ENCODE measurements around the gene ARHGAP20.
"Not testable (repeated sequence)": the region's sequence is repeated elsewhere in the genome, so short reads cannot be mapped to it uniquely, and the experiment has no call there.

Gene ARHGAP20

DNA sequence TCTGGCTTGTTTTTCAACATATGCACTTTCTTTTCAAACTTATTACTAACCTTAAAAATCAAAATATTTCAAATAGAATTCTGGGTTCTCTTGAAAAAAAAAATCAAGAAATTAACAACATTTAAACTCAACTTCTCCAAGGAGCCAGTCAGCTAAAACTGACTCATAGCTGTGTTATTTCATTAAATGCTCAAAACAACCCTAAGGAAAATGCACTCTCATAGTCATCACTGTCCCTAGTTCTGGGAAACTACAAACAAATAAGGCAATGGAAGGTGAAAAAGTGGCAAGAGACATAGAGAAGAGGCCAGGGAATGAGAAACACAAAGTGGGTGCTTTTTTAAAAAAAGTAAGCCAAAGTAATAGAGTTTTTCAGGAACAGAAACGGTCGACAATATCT, 4.1 kb upstream of the ARHGAP20 start:
- DNase-seq (ENCODE audit: extremely low spot score, insufficient read length, low read depth) (no peak), FAIRE-seq (no peak)

DNA sequence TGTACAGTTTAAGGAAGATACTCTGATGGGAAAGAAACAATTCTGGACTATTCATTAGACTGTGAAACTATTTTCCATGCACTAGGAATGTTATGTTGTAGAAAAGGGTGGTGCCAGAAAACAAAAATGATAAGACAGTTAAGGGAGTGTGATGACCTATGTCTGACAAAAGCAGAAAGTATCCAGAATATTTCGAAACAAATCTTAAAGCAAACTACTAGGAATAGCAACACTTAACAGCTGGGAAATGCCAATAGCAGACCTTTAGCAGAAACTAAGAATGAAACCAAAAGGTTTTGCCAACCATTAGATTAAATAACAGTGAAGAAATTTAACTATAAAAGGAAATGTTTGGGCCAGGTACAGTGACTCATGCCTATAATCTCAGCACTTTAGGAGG, 3.3 kb upstream of the ARHGAP20 start:
- DNase-seq (ENCODE audit: extremely low spot score, insufficient read length, low read depth) = no peak
- no peak for FAIRE-seq

DNA sequence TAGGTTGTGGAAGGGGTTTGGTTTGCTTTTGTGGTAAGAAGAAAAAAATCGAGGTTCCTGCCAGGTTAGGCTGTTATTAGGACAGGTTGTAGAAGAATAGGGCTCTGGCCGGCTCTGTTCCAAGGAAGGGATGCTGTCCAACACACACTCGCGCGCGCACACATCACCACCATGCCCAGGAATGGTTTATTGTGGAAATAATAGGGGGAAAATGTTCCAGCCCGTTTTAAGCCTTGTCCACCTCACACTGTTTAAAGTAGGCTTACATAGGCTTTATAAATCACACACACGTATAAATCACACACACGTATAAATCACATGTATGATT, 1.2 kb upstream of the ARHGAP20 start:
- FAIRE-seq = no peak
- DNase-seq (ENCODE audit: extremely low spot score, insufficient read length, low read depth) = no peak

DNA sequence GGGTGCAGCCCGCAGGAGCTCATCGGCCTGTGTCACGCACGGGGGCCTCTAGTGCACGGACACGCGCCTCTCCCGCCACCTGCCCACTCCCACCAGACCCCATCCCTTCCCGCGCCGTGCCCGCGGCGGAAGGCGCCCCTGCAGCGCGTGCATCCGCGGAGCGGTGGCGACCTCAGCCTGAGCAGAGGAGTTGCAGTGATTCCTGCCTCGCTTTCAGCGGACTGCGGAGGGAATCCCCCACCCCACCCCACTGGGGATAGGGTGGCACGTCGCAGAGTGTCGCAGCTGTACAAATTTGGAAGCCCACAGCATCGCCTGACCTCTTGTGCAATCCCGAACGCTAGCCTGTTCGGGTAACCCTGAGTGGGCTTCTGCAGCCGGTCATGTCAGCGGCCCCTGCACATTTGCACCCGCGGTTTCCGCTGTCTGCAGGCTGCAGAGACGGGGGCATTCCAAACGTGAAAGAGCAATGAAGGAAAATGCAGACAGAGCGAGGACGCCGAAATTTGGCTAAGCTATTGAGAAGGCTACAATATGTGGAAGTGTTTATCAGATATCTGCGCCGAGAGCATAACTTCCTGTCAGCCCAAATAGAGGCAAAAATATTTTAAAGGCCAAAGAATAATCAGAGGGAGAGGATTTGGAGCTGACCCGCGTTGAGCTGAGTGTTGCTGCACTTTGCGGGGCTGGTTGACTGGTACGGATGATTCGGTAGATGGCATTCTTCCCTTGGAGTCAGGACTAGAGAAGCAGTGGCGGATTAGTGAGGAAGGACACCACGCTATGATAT, 617 bp upstream of the ARHGAP20 start:
- FAIRE-seq (no peak), DNase-seq (ENCODE audit: extremely low spot score, insufficient read length, low read depth) (no peak)

DNA sequence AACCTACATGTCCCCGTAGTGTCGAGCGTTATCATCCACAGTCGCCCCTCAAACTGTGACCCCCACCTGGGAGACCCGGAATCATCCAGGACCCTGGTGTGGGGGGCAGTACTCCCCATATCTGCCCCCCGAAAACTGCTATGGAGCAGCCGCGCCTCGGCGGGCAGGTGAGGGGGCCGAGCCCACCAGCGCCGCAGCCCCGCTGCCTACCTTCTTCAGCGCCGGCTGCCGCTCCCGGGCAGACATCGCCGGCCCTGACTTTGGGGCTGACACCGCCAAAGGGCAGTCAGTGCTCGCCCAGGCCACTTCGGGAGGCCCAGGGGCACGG, 825 bp downstream of the ARHGAP20 start:
- DNase-seq (ENCODE audit: extremely low spot score, insufficient read length, low read depth) (no peak), FAIRE-seq (no peak)

DNA sequence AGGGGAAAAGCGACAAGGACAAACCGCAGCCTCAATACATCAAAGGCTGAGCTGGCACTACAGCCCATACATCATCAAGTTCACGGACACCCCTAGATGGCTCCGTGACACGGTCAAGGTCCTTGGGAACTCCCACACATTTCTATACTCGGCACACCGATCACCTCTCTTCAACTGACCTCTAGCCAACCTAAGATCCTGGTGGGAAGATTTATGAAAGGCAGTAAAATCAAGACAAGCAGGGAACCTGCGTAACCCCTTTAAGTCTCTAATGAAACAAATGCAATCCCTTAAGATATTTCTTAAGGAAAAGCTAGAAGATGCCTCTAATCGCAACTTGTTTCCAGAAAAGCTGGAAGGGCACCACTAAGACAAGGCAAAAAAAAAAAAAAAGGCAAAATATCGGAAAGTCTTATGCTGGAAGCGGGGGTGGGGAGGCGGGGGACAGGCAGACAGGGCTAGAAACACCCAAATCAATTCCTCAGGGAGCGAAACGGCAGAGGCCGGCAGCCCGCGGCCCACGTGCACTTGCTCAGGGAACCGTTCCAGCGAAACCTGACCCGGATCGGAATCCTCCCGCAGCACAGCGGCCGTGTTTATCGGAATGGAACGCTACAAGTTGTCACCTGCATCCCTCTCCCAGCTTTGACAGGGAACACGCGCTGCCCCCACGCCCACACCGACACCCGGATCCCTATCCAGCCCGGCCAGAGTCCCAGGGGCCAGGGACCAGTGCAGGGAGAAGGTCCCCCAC, 1.4 kb downstream of the ARHGAP20 start:
- DNase-seq (ENCODE audit: extremely low spot score, insufficient read length, low read depth) (no peak), FAIRE-seq (no peak)

DNA sequence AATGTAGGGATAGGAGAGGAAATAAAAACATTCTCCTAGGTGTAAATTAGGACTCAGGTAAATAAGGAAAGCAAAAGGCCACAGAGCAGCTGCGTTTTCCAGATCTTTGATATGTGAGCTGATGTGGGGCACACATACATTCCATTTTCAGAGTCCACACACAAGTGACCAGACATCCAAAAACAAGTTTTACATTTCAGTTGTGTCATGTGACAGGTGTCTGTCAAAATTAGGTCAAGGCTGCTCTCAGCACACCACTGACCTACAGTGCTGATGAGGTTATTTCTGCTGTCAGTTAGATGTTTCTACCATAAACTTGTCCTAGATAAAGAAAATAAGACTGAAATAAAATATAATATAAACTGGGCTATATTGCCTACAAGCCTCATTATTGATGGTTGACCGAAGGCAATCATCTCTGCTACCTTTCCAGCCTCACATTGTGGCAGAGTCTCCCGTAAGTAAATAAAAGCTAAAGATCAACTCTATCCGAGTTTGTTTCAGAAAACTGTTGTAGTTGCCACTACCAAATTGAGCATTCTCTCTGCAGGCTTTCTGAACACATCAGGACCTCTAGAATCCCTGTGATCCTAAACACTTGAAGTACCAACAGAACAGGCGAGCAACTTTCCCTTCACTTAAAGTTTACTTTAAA, 7.9 kb downstream of the ARHGAP20 start:
- no peak for DNase-seq (ENCODE audit: extremely low spot score, insufficient read length, low read depth)
- no peak for FAIRE-seq

DNA sequence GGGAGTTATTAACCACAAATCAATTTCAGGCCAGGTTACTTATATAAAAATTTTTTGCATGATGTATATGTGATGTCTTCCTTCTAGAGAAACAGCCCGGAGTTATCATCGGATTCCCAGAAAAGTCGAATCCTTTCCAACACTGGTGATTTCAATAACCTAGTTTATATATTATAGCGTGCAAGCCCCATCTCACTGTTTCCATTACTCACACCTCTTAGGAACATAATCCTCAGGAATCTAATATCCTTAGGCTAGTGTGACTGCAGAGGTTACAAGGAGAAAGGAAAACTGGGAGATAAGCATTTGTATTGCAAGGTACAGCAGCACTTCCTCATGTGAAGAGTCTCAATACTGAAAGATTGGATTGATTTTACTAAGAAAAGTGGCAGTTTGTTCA, 20.3 kb downstream of the ARHGAP20 start:
- FAIRE-seq (no peak), DNase-seq (ENCODE audit: extremely low spot score, insufficient read length, low read depth) (no peak)

DNA sequence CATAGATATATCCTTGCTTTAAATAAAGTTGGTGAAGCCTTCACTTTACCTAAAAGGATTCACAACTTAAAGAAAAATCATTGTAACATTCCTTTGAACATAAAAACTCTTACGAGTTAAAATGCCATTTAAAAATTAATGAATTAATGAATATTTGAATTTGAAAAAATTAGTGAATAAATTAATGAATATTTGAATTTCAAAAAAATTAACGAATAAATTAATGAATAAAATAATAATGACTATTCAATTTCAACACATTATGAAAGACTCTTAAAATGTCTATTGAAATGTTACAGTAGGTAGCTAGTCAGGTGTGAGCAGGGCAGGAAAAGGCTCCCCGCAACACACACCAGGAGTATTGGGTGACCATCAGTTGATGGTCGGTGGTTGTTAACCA, 22.9 kb downstream of the ARHGAP20 start:
- FAIRE-seq (no peak), DNase-seq (ENCODE audit: extremely low spot score, insufficient read length, low read depth) (no peak)

DNA sequence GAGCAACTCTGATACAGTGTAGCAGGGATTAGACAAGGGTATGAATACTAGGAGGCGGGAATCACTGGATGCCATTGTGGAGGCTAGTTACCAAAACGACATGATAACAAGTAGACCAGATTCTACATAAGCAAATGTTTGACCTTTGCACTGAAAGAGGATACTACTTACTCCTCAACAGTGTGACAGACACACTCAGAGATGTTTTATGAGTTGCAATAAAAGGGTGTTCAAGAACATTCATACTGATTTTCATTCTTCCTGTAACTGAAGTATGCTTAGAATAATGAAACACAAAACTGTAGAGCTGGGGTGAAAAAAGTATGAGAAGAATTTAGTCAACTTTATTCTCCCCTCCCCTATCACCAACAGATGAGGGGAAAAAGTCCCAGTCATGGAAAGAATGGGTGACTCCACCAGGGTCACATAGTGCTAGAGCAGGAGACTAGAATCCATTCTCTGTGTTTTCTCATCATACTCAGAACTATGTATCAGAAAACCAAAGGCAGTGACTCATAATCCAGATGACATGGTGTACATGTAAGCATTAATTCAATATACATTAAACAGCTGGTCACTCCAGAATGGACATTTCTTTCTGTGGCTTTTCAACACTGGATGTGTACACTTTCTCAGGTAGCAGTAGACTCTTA, 32.8 kb downstream of the ARHGAP20 start:
- no peak for FAIRE-seq
- no peak for DNase-seq (ENCODE audit: extremely low spot score, insufficient read length, low read depth)

DNA sequence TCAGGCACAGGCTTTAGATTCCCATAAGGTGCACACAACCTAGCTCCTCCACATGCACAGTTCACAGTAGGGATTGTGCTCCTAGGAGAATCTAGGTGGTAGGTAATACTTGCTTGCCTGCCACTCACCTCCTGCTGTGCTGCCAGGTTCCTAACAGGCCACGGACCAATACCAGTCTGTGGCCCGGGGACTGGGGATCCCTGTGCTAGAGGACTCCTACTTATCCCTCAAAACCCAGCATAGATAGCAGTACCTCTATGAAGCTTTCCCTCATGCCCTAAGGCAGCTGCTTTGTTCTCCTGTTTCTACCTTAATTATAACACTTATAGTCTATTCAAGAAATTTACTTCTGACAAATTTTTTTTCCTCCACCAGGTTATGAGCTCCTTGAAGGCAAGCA, 36.7 kb downstream of the ARHGAP20 start:
- no peak for FAIRE-seq
- DNase-seq (ENCODE audit: extremely low spot score, insufficient read length, low read depth) = no peak

DNA sequence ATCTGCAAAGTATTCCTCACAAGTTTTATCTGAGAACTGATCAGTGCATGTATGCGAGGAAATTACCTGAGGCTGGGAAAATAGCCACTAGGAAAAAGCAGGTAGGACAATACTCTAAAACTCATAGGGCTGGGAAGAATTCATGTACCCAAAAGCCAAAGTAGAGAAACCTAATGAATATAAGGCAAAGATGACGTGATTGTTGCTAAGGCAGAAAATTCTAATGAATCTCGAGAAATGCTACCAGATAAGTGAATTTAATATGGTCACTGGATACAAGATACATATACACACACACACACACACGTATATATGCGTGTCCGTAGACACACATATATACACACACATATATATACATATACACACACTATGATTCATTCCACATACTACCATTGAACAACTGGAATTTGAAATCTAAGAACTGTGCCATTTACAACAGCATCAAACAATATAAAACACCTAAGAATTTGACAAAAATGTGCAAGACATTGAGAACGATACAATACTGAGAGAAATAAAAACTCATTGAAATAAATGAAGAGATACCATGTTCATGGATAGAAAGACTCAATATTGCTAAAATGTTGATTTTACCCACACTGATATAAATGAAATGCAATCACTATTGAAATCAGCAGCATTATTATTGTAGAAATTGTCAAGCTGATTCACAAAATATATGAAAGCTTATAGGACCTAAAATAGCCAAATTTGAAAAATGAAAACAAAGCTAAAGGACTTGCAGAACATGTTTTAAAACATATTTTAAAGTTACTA, 46.4 kb downstream of the ARHGAP20 start:
- no peak for DNase-seq (ENCODE audit: extremely low spot score, insufficient read length, low read depth)
- FAIRE-seq = no peak

DNA sequence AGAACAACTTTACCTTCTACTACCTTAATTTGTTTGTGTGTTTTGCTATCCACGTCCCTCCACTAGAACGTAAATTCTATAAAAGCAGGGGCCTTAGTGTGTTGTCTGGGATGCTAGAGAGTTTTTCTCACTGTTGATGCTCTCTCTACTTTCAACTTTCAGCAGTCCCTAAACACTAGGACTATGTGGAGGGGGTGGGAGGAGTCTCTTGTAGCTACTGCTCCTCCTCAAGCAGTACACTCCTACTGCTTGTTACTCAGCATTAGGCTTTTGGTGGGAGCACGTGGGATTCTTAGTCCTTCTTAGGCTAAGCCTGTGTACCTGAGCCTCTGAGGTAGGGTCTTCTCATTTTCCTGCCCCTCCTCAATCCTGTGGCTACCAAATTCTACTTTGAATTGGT, 56.3 kb downstream of the ARHGAP20 start:
- DNase-seq (ENCODE audit: extremely low spot score, insufficient read length, low read depth) (no peak), FAIRE-seq (no peak)

DNA sequence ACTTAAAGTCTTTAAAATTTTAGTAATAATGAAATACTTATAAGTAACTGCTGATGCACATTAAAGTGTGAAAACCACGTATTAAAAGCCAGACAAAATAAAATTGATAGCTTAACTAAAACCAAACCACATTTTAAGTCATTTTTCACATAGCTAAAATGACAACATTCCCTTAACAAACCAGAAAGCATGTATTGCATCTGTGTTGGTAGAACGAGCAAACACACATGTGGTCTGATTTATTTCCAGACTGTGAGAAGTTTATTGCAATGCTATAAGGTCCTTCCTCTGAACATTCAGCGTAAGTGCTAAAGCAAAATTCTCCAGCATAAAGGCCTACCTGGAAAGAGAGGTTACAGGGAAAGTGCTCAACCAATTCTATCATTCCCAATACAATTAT, 57.8 kb downstream of the ARHGAP20 start:
- DNase-seq (ENCODE audit: extremely low spot score, insufficient read length, low read depth) = no peak
- FAIRE-seq = no peak

DNA sequence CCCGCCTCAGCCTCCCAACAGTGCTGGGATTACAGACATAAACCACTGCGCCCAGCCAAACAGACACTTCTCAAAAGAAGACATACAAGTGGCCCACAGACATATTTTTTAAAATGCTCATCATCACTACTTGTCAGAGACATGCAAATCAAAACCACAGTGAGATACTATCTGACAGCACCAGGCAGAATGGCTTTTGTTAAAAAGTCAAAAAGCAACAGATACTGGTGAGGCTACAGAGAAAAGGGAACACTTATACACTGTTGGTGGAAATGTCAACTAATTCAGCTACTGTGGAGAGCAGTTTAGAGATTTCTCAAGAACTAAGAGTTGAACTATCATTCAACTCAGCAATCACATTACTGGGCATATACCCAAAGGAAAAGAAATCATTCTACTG, 67.0 kb downstream of the ARHGAP20 start:
- DNase-seq (ENCODE audit: extremely low spot score, insufficient read length, low read depth) = no peak
- no peak for FAIRE-seq

DNA sequence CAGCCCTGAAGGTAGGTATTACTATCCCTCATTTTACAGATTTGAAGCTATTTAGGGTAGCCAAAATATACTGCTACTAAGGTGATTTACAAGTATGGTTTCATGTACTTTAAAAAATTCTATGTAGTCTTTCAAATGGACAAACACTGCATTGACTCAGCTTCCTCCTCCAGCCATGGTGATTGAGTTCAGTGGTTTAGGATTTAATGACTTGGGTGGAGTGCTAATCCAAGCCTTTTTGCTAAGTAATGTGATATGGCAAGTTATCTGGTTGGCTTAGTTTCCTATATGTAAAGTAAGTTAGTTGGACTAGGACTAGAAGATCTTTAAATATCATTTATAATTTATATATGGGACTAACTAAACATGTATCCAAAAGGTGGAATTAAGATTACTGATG, 77.9 kb downstream of the ARHGAP20 start:
- FAIRE-seq = no peak
- DNase-seq (ENCODE audit: extremely low spot score, insufficient read length, low read depth) = no peak

DNA sequence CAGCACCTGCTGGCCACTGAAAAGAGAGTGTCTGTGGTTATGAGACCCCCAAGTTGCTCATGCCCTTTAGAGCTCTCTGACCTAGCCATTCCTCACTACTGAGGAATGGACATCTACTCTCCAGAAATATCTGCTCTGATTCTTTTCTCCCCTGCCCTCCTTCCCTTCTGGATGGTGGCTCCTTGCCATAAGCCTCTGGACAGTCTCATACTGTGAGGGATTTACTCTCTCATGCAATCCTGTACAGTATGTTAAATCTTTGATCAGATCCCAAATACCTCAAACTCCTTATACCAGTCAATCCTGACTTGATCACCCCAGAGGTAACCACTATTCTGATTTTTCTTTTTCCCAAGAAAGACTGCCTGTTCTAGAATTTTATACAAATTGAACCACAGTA, 80.7 kb downstream of the ARHGAP20 start:
- FAIRE-seq (no peak), DNase-seq (ENCODE audit: extremely low spot score, insufficient read length, low read depth) (no peak)

DNA sequence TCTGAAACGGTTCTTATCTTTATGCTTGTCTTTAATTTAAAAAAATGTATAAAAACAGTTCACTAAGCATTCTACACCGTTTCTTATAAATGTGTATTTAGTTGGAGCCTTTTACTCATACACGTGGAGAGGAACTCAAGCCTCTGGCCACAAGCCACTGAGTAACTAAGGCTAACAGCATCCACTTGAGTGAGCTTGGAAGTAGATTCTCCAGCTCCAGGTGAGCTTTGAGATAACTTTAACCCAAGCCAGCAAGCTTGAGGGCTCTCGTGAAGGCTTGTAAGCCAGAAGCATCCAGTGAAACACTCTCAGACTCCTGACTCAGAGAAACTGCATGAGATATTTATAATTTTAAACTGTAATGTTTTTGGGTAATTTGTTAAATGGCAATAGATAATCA, 82.6 kb downstream of the ARHGAP20 start:
- no peak for DNase-seq (ENCODE audit: extremely low spot score, insufficient read length, low read depth)

DNA sequence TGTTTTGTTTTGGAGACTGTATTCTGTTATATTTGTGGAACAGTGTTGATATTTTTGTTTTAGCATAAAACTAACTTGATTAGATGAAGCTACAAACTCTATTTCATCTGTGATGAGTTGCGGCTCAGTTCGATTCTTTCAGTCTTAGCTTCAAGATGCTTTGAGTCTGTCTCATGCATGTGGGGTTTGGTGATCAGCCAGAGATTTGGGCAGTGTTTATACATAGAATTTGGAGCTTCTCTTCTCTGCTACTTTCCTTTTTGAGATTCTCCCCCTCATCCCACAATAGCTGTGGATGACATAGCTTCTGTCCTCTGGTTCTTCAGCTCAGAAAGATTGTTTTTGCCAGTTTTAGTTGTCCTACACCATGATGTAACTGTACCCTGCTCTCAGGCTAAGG, 90.4 kb downstream of the ARHGAP20 start:
- DNase-seq (ENCODE audit: extremely low spot score, insufficient read length, low read depth) = no peak
- FAIRE-seq = no peak

More for the DNA sequence above, 82.6 kb downstream of the ARHGAP20 start:
- no peak for FAIRE-seq

DNA sequence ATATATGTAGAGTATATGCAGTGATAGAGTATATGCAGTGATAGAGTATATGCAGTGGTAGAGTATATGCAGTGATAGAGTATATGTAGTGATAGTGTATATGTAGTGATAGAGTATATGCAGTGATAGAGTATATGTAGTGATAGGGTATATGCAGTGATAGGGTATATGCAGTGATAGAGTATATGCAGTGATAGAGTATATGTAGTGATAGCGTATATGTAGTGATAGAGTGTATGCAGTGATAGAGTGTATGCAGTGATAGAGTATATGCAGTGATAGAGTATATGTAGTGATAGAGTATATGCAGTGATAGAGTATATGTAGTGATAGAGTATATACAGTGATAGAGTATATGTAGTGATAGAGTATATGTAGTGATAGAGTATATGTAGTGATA, 92.9 kb downstream of the ARHGAP20 start:
- FAIRE-seq = not testable (repeated sequence)

More for the DNA sequence above, 92.9 kb downstream of the ARHGAP20 start:
- DNase-seq (ENCODE audit: extremely low spot score, insufficient read length, low read depth) = not testable (repeated sequence)

All from GM18507 (cell line).